M059J (cell line): ENCODE measurements around the gene C1orf174. TPM values are rescaled to one million over a fixed set of nuclear protein-coding genes. Genes with fewer than 3 reads are reported as not detected.

ENCODE experiments used
- DNase-seq: peaks from one replicate; pipeline ENCODE4 v3.0.0-alpha.2; 2012; ENCODE audit warnings: low read depth
- total RNA-seq: library from RNA; depleted of rRNA; stranded (reverse); fragments of >200 nt; shearing (Covaris generic); gene quantifications from 2 replicates; pipeline ENCODE4 v1.2.3, GENCODE V29; 2014

C1orf174 gene
- total RNA-seq, 1 experiment from 2014 or later: 34.7 TPM

GRCh38 chr1:3895279-3895950 is 4.7 kb downstream of the C1orf174 start:
- no peak for DNase-seq

GRCh38 chr1:3894626-3895278 is 5.3 kb downstream of the C1orf174 start:
- no peak for DNase-seq

- no peak for DNase-seq
These were observed 6.9 kb downstream of the C1orf174 start for GRCh38 chr1:3893190-3893589.

GRCh38 chr1:3892748-3893147 is 7.3 kb downstream of the C1orf174 start:
- no peak for DNase-seq

- DNase-seq: no peak
These were observed 8.7 kb downstream of the C1orf174 start for GRCh38 chr1:3891329-3891865.

- no peak for DNase-seq
These were observed 9.4 kb downstream of the C1orf174 start for GRCh38 chr1:3890389-3891328.

- no peak for DNase-seq
These were observed 10.1 kb downstream of the C1orf174 start for GRCh38 chr1:3889936-3890335.

- no peak for DNase-seq
These were observed 11.8 kb downstream of the C1orf174 start for GRCh38 chr1:3888301-3888700.

- no peak for DNase-seq
These were observed 13.4 kb downstream of the C1orf174 start for GRCh38 chr1:3886691-3887090.

- no peak for DNase-seq
These were observed 13.9 kb downstream of the C1orf174 start for GRCh38 chr1:3886106-3886670.

- DNase-seq: no peak
These were observed 14.5 kb downstream of the C1orf174 start for GRCh38 chr1:3885611-3886010.

GRCh38 chr1:3884966-3885365 is 15.1 kb downstream of the C1orf174 start:
- DNase-seq: no peak

GRCh38 chr1:3883194-3883925 is 16.7 kb downstream of the C1orf174 start:
- no peak for DNase-seq

- no peak for DNase-seq
These were observed 18.9 kb downstream of the C1orf174 start for GRCh38 chr1:3881193-3881480.

GRCh38 chr1:3880429-3881192 is 19.5 kb downstream of the C1orf174 start:
- DNase-seq: no peak

GRCh38 chr1:3879787-3880428 is 20.2 kb downstream of the C1orf174 start:
- DNase-seq: no peak

- DNase-seq: no peak
These were observed 21.0 kb downstream of the C1orf174 start for GRCh38 chr1:3879099-3879498.

- DNase-seq: no peak
These were observed 23.4 kb downstream of the C1orf174 start for GRCh38 chr1:3876716-3877115.

GRCh38 chr1:3874736-3875135 is 25.3 kb downstream of the C1orf174 start:
- no peak for DNase-seq

- no peak for DNase-seq
These were observed 27.5 kb downstream of the C1orf174 start for GRCh38 chr1:3872546-3872945.
